SH-SY5Y (cell line): Measurements from ENCODE around the gene RSBN1L.

Experiments used
- GATA2 ChIP-seq: IDR thresholded peaks from 2 replicates; pipeline ENCODE4 v1.6.1; 2011; ENCODE audit warnings: mild to moderate bottlenecking, low read depth, low read length
- GATA3 ChIP-seq: IDR thresholded peaks from 2 replicates; pipeline ENCODE4 v1.6.1; 2011; ENCODE audit warnings: low read depth, mild to moderate bottlenecking, low read length, moderate library complexity

The RSBN1L gene

GRCh38 chr7:77674878-77675277 lies 21.4 kb upstream of the RSBN1L start:
- TF ChIP-seq GATA2, result no peak
- no peak for TF ChIP-seq GATA3

GRCh38 chr7:77679608-77680007 lies 16.7 kb upstream of the RSBN1L start:
- TF ChIP-seq GATA3 (no peak), GATA2 (no peak)

GRCh38 chr7:77680266-77680665 lies 16.0 kb upstream of the RSBN1L start:
- no peak for TF ChIP-seq GATA2
- TF ChIP-seq GATA3, result no peak

GRCh38 chr7:77684030-77684429 lies 12.2 kb upstream of the RSBN1L start:
- TF ChIP-seq GATA3, result no peak
- no peak for TF ChIP-seq GATA2

GRCh38 chr7:77685233-77685632 lies 11.0 kb upstream of the RSBN1L start:
- TF ChIP-seq GATA2 (no peak), GATA3 (no peak)

GRCh38 chr7:77687100-77687746 lies 9.0 kb upstream of the RSBN1L start:
- TF ChIP-seq GATA3, result no peak
- TF ChIP-seq GATA2, result no peak

GRCh38 chr7:77687747-77688144 lies 8.5 kb upstream of the RSBN1L start:
- TF ChIP-seq GATA2 (no peak), GATA3 (no peak)

GRCh38 chr7:77690289-77690688 lies 6.0 kb upstream of the RSBN1L start:
- no peak for TF ChIP-seq GATA3
- TF ChIP-seq GATA2, result no peak

- TF ChIP-seq GATA2 (no peak), GATA3 (no peak)
Measured at GRCh38 chr7:77691892-77692491, 4.3 kb upstream of the RSBN1L start.

- TF ChIP-seq GATA3 (no peak), GATA2 (no peak)
Measured at GRCh38 chr7:77693830-77694583, 2.3 kb upstream of the RSBN1L start.

- TF ChIP-seq GATA3 (no peak), GATA2 (0 out of 2 replicates have a peak, but pooled peaks have one; percentile 2)
Measured at GRCh38 chr7:77696643-77697534, 630 bp downstream of the RSBN1L start.

GRCh38 chr7:77697535-77697831 lies 1.2 kb downstream of the RSBN1L start:
- TF ChIP-seq GATA2 (no peak), GATA3 (no peak)

- no peak for TF ChIP-seq GATA3
- no peak for TF ChIP-seq GATA2
Measured at GRCh38 chr7:77698042-77698625, 1.9 kb downstream of the RSBN1L start.

GRCh38 chr7:77699056-77699455 lies 2.8 kb downstream of the RSBN1L start:
- TF ChIP-seq GATA2 (no peak), GATA3 (no peak)

GRCh38 chr7:77702513-77702912 lies 6.3 kb downstream of the RSBN1L start:
- TF ChIP-seq GATA2, result no peak
- no peak for TF ChIP-seq GATA3
